ENCODE results near the gene OR6J1. TPM values are rescaled to one million over a fixed set of nuclear protein-coding genes. Genes with fewer than 3 reads are reported as not detected.
A peak's percentile ranks its signal among the peaks of the same experiment; 100 is the strongest.

Gene OR6J1
- total and polyA plus RNA-seq, 2 of the 13 experiments (the other 11 are each of a cell fraction or from before 2014, with no cell fraction given), result not detected

GRCh38 chr14:22589096-22589839 is 54.9 kb downstream of the OR6J1 start, which contains the start of gene DAD1 (continued):
- peak; percentile 66 for TF ChIP-seq IKZF5 (CRISPR knock-in tag; IDR thresholded peaks at IDR 0.05)
- peak; percentile 59 for TF ChIP-seq NCOA2 (CRISPR knock-in tag; IDR thresholded peaks at IDR 0.05)
- TF ChIP-seq SMARCC2 (IDR thresholded peaks at IDR 0.05), result no peak
- TF ChIP-seq ZNF101 (CRISPR knock-in tag; IDR thresholded peaks at IDR 0.05; ENCODE audit: borderline replicate concordance, low read depth), result 0 out of 2 replicates have a peak, but pooled peaks have one; percentile 12
- TF ChIP-seq KLF12 (CRISPR knock-in tag; IDR thresholded peaks at IDR 0.05; ENCODE audit: borderline replicate concordance), result peak; percentile 78; the same call in 1 of the 2 replicates
- TF ChIP-seq XBP1 (CRISPR knock-in tag; IDR thresholded peaks at IDR 0.05), result peak; percentile 18; the same call in 1 of the 2 replicates
- TF ChIP-seq SYNCRIP (IDR thresholded peaks at IDR 0.05; ENCODE audit: insufficient read depth, low read depth, low read length), result no peak
- TF ChIP-seq ZNF549 (CRISPR knock-in tag; IDR thresholded peaks at IDR 0.05), result no peak
- no peak; the same call in 1 of the 2 replicates for TF ChIP-seq NR1H2 (CRISPR knock-in tag; IDR thresholded peaks at IDR 0.05; ENCODE audit: borderline replicate concordance, low read depth)
- peak; percentile 55; the same call in 1 of the 2 replicates for TF ChIP-seq ZNF629 (CRISPR knock-in tag; conservative IDR thresholded peaks at IDR 0.05)
- TF ChIP-seq SNRNP70 (IDR thresholded peaks at IDR 0.05; ENCODE audit: low read depth, low read length), result no peak
- peak; percentile 87; the same call in 1 of the 2 replicates for TF ChIP-seq MXD4 (CRISPR knock-in tag; IDR thresholded peaks at IDR 0.05)
- TF ChIP-seq, protein P1, sequence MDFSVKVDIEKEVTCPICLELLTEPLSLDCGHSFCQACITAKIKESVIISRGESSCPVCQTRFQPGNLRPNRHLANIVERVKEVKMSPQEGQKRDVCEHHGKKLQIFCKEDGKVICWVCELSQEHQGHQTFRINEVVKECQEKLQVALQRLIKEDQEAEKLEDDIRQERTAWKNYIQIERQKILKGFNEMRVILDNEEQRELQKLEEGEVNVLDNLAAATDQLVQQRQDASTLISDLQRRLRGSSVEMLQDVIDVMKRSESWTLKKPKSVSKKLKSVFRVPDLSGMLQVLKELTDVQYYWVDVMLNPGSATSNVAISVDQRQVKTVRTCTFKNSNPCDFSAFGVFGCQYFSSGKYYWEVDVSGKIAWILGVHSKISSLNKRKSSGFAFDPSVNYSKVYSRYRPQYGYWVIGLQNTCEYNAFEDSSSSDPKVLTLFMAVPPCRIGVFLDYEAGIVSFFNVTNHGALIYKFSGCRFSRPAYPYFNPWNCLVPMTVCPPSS (IDR thresholded peaks at IDR 0.05), result no peak
- TF ChIP-seq SMAD3 (CRISPR knock-in tag; IDR thresholded peaks at IDR 0.05), result peak; percentile 60
- peak; percentile 71; the same call in 1 of the 2 replicates for TF ChIP-seq ZBTB38 (CRISPR knock-in tag; IDR thresholded peaks at IDR 0.05)
- TF ChIP-seq ZNF30 (CRISPR knock-in tag; IDR thresholded peaks at IDR 0.05), result no peak
- TF ChIP-seq, protein P2, sequence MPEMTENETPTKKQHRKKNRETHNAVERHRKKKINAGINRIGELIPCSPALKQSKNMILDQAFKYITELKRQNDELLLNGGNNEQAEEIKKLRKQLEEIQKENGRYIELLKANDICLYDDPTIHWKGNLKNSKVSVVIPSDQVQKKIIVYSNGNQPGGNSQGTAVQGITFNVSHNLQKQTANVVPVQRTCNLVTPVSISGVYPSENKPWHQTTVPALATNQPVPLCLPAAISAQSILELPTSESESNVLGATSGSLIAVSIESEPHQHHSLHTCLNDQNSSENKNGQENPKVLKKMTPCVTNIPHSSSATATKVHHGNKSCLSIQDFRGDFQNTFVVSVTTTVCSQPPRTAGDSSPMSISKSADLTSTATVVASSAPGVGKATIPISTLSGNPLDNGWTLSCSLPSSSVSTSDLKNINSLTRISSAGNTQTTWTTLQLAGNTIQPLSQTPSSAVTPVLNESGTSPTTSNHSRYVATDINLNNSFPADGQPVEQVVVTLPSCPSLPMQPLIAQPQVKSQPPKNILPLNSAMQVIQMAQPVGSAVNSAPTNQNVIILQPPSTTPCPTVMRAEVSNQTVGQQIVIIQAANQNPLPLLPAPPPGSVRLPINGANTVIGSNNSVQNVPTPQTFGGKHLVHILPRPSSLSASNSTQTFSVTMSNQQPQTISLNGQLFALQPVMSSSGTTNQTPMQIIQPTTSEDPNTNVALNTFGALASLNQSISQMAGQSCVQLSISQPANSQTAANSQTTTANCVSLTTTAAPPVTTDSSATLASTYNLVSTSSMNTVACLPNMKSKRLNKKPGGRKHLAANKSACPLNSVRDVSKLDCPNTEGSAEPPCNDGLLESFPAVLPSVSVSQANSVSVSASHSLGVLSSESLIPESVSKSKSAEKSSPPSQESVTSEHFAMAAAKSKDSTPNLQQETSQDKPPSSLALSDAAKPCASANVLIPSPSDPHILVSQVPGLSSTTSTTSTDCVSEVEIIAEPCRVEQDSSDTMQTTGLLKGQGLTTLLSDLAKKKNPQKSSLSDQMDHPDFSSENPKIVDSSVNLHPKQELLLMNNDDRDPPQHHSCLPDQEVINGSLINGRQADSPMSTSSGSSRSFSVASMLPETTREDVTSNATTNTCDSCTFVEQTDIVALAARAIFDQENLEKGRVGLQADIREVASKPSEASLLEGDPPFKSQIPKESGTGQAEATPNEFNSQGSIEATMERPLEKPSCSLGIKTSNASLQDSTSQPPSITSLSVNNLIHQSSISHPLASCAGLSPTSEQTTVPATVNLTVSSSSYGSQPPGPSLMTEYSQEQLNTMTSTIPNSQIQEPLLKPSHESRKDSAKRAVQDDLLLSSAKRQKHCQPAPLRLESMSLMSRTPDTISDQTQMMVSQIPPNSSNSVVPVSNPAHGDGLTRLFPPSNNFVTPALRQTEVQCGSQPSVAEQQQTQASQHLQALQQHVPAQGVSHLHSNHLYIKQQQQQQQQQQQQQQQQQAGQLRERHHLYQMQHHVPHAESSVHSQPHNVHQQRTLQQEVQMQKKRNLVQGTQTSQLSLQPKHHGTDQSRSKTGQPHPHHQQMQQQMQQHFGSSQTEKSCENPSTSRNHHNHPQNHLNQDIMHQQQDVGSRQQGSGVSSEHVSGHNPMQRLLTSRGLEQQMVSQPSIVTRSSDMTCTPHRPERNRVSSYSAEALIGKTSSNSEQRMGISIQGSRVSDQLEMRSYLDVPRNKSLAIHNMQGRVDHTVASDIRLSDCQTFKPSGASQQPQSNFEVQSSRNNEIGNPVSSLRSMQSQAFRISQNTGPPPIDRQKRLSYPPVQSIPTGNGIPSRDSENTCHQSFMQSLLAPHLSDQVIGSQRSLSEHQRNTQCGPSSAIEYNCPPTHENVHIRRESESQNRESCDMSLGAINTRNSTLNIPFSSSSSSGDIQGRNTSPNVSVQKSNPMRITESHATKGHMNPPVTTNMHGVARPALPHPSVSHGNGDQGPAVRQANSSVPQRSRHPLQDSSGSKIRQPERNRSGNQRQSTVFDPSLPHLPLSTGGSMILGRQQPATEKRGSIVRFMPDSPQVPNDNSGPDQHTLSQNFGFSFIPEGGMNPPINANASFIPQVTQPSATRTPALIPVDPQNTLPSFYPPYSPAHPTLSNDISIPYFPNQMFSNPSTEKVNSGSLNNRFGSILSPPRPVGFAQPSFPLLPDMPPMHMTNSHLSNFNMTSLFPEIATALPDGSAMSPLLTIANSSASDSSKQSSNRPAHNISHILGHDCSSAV (CRISPR knock-in tag; IDR thresholded peaks at IDR 0.05; ENCODE audit: borderline replicate concordance), result 0 out of 2 replicates have a peak, but pooled peaks have one; percentile 45
- TF ChIP-seq ZNF460 (CRISPR knock-in tag; IDR thresholded peaks at IDR 0.05; ENCODE audit: borderline replicate concordance), result no peak
- TF ChIP-seq NFYC (CRISPR knock-in tag; IDR thresholded peaks at IDR 0.05), result peak; percentile 54
- TF ChIP-seq HHEX (CRISPR knock-in tag; IDR thresholded peaks at IDR 0.05), result no peak
- no peak for TF ChIP-seq NBN (conservative IDR thresholded peaks at IDR 0.05)
